Measurements from ENCODE around the gene CD248.

The CD248 gene

DNA sequence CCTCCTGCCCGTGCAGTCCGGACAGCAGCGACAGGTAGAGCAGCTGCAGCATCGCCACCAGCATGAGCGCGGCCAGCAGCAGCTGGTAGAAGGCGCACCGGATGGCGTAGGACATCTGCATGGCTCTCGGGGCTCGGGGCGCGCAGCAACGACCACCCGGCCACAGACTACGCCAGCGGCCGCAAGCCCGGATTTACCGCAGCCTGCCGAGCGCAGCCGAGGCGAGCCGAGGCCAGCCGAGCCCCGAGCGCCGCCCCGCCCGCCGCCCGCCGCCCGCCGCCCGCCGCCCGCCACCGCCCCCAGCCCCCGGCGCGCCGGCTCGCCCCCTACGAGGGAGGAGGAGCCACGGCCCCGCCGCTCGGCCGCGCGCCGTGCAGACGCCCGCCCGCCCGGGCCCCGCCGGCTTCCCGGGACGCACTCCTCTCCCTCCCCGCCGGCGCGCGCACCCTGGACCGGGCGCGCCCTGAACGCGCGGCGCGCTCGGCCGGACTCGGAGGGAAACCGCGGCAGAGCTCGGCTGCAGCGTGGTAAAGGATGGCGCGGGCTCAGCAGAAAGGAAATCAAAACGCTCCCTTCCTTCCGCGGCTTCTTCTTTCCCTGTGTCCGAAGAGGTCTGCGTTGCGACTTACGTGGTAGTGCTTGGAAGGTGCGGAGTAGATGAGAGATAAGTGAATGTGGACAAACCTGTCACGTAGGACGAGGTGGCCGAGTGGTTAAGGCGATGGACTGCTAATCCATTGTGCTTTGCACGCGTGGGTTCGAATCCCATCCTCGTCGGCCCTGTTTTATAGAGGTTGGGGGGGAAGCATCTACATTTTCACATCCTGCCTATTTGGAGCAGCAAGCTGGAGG lies 30.8 kb upstream of the CD248 start, which contains the start of gene B4GAT1 (continued):
- TF ChIP-seq ZNF311 (tag by site-specific recombination; IDR thresholded peaks at IDR 0.05; ENCODE audit: borderline replicate concordance) (no peak), HOXD13 (CRISPR knock-in tag; IDR thresholded peaks at IDR 0.05; ENCODE audit: borderline replicate concordance) (no peak), ZFP69B (tag by site-specific recombination; IDR thresholded peaks at IDR 0.05) (peak; percentile 71), ZNF558 (tag by site-specific recombination; IDR thresholded peaks at IDR 0.05) (no peak), ZNF266 (tag by site-specific recombination; IDR thresholded peaks at IDR 0.05; ENCODE audit: low read depth) (no peak), ZIC2 (tag by site-specific recombination; IDR thresholded peaks at IDR 0.05) (peak; percentile 30; the same call in 1 of the 2 replicates), ZNF37A (tag by site-specific recombination; IDR thresholded peaks at IDR 0.05) (no peak), ZNF223 (tag by site-specific recombination; IDR thresholded peaks at IDR 0.05) (no peak), ZNF670 (tag by site-specific recombination; IDR thresholded peaks at IDR 0.05; ENCODE audit: low read depth) (no peak), HOXC10 (CRISPR knock-in tag; IDR thresholded peaks at IDR 0.05) (no peak), IKZF3 (tag by site-specific recombination; IDR thresholded peaks at IDR 0.05) (no peak), ZNF202 (tag by site-specific recombination; IDR thresholded peaks at IDR 0.05; ENCODE audit: borderline replicate concordance) (no peak), ZBTB21 (tag by site-specific recombination; IDR thresholded peaks at IDR 0.05) (peak; percentile 65; the same call in 1 of the 2 replicates), ZNF654 (tag by site-specific recombination; IDR thresholded peaks at IDR 0.05; ENCODE audit: low read depth) (no peak), ZNF214 (tag by site-specific recombination; IDR thresholded peaks at IDR 0.05; ENCODE audit: borderline replicate concordance) (no peak), ZNF324 (tag by site-specific recombination; IDR thresholded peaks at IDR 0.05) (peak; percentile 94), ZNF416 (tag by site-specific recombination; IDR thresholded peaks at IDR 0.05) (no peak), ZNF549 (tag by site-specific recombination; IDR thresholded peaks at IDR 0.05) (no peak), ZNF488 (tag by site-specific recombination; IDR thresholded peaks at IDR 0.05) (no peak), KLF1 (tag by site-specific recombination; IDR thresholded peaks at IDR 0.05) (peak; percentile 26; the same call in 1 of the 2 replicates), ZFHX2 (tag by site-specific recombination; conservative IDR thresholded peaks at IDR 0.05) (peak; percentile 69), ZNF707 (tag by site-specific recombination; IDR thresholded peaks at IDR 0.05) (no peak), ZNF792 (tag by site-specific recombination; IDR thresholded peaks at IDR 0.05) (no peak), GLIS2 (tag by site-specific recombination; IDR thresholded peaks at IDR 0.05) (peak; percentile 33; the same call in 1 of the 2 replicates), SCRT1 (tag by site-specific recombination; IDR thresholded peaks at IDR 0.05; ENCODE audit: borderline replicate concordance) (no peak), SALL2 (tag by site-specific recombination; IDR thresholded peaks at IDR 0.05; ENCODE audit: borderline replicate concordance) (0 out of 2 replicates have a peak, but pooled peaks have one; percentile 73), OVOL3 (tag by site-specific recombination; IDR thresholded peaks at IDR 0.05) (no peak), ZBTB48 (tag by site-specific recombination; IDR thresholded peaks at IDR 0.05) (no peak), ZNF76 (tag by site-specific recombination; IDR thresholded peaks at IDR 0.05; ENCODE audit: borderline replicate concordance, low read depth) (peak; percentile 70)
- TF ChIP-seq, protein P1, sequence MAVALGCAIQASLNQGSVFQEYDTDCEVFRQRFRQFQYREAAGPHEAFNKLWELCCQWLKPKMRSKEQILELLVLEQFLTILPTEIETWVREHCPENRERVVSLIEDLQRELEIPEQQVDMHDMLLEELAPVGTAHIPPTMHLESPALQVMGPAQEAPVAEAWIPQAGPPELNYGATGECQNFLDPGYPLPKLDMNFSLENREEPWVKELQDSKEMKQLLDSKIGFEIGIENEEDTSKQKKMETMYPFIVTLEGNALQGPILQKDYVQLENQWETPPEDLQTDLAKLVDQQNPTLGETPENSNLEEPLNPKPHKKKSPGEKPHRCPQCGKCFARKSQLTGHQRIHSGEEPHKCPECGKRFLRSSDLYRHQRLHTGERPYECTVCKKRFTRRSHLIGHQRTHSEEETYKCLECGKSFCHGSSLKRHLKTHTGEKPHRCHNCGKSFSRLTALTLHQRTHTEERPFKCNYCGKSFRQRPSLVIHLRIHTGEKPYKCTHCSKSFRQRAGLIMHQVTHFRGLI (tag by site-specific recombination; IDR thresholded peaks at IDR 0.05) = peak; percentile 50; the same call in 1 of the 2 replicates
- TF ChIP-seq, protein P2, sequence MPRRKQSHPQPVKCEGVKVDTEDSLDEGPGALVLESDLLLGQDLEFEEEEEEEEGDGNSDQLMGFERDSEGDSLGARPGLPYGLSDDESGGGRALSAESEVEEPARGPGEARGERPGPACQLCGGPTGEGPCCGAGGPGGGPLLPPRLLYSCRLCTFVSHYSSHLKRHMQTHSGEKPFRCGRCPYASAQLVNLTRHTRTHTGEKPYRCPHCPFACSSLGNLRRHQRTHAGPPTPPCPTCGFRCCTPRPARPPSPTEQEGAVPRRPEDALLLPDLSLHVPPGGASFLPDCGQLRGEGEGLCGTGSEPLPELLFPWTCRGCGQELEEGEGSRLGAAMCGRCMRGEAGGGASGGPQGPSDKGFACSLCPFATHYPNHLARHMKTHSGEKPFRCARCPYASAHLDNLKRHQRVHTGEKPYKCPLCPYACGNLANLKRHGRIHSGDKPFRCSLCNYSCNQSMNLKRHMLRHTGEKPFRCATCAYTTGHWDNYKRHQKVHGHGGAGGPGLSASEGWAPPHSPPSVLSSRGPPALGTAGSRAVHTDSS (tag by site-specific recombination; IDR thresholded peaks at IDR 0.05) = no peak
- TF ChIP-seq, protein P3, sequence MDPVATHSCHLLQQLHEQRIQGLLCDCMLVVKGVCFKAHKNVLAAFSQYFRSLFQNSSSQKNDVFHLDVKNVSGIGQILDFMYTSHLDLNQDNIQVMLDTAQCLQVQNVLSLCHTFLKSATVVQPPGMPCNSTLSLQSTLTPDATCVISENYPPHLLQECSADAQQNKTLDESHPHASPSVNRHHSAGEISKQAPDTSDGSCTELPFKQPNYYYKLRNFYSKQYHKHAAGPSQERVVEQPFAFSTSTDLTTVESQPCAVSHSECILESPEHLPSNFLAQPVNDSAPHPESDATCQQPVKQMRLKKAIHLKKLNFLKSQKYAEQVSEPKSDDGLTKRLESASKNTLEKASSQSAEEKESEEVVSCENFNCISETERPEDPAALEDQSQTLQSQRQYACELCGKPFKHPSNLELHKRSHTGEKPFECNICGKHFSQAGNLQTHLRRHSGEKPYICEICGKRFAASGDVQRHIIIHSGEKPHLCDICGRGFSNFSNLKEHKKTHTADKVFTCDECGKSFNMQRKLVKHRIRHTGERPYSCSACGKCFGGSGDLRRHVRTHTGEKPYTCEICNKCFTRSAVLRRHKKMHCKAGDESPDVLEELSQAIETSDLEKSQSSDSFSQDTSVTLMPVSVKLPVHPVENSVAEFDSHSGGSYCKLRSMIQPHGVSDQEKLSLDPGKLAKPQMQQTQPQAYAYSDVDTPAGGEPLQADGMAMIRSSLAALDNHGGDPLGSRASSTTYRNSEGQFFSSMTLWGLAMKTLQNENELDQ (tag by site-specific recombination; IDR thresholded peaks at IDR 0.05; ENCODE audit: low read depth) = no peak
- TF ChIP-seq, protein P4, sequence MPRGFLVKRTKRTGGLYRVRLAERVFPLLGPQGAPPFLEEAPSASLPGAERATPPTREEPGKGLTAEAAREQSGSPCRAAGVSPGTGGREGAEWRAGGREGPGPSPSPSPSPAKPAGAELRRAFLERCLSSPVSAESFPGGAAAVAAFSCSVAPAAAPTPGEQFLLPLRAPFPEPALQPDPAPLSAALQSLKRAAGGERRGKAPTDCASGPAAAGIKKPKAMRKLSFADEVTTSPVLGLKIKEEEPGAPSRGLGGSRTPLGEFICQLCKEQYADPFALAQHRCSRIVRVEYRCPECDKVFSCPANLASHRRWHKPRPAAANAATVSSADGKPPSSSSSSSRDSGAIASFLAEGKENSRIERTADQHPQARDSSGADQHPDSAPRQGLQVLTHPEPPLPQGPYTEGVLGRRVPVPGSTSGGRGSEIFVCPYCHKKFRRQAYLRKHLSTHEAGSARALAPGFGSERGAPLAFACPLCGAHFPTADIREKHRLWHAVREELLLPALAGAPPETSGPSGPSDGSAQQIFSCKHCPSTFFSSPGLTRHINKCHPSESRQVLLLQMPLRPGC (tag by site-specific recombination; IDR thresholded peaks at IDR 0.05) = 0 out of 2 replicates have a peak, but pooled peaks have one; percentile 61
